ENCODE results near the gene CDK18. TPM values are rescaled to one million over a fixed set of nuclear protein-coding genes. Genes with fewer than 3 reads are reported as not detected.
A peak's percentile ranks its signal among the peaks of the same experiment; 100 is the strongest.

CDK18 gene
- total RNA-seq, 1 donor from 2014 or later = 26.4 TPM

GRCh38 chr1:205568135-205568468, 63.6 kb downstream of the CDK18 start:
- Mint-ChIP-seq H3K36me3 (ENCODE audit: low read depth) (no peaks in the 10 kb centered on the region), H3K9me3 (no peaks in the 10 kb centered on the region), H3K4me3 (no peak overlapping the region), H3K27ac (ENCODE audit: unreplicated experiment) (no peak overlapping the region), H3K27me3 (ENCODE audit: low read depth) (peaks cover 89% of the 10 kb centered on the region), H3K4me1 (no peaks in the 10 kb centered on the region)
- TF ChIP-seq CTCF (conservative IDR thresholded peaks at IDR 0.05) = no peak
- DNase-seq (ENCODE audit: low read depth, low spot score) = no peak

- Mint-ChIP-seq H3K9me3 (no peaks in the 10 kb centered on the region), H3K27me3 (ENCODE audit: low read depth) (peaks cover 89% of the 10 kb centered on the region), H3K4me1 (no peaks in the 10 kb centered on the region), H3K27ac (ENCODE audit: unreplicated experiment) (no peak overlapping the region), H3K36me3 (ENCODE audit: low read depth) (no peaks in the 10 kb centered on the region), H3K4me3 (no peak overlapping the region)
- no peak for DNase-seq (ENCODE audit: low read depth, low spot score)
- peak; percentile 25 for TF ChIP-seq CTCF (conservative IDR thresholded peaks at IDR 0.05)
Observed at GRCh38 chr1:205568469-205569361, 64.2 kb downstream of the CDK18 start.

GRCh38 chr1:205569411-205570172, 65.1 kb downstream of the CDK18 start:
- no peak for TF ChIP-seq CTCF (conservative IDR thresholded peaks at IDR 0.05)
- Mint-ChIP-seq H3K27ac (ENCODE audit: unreplicated experiment) (no peak overlapping the region), H3K4me1 (no peaks in the 10 kb centered on the region), H3K9me3 (no peaks in the 10 kb centered on the region), H3K4me3 (peak overlapping the region; percentile 72), H3K36me3 (ENCODE audit: low read depth) (no peaks in the 10 kb centered on the region), H3K27me3 (ENCODE audit: low read depth) (peaks cover 87% of the 10 kb centered on the region)
- no peak for DNase-seq (ENCODE audit: low read depth, low spot score)

GRCh38 chr1:205570173-205570501, 65.7 kb downstream of the CDK18 start:
- Mint-ChIP-seq H3K4me3 (peak overlapping the region; percentile 72), H3K27ac (ENCODE audit: unreplicated experiment) (no peak overlapping the region), H3K27me3 (ENCODE audit: low read depth) (peaks cover 84% of the 10 kb centered on the region), H3K36me3 (ENCODE audit: low read depth) (no peaks in the 10 kb centered on the region), H3K9me3 (no peaks in the 10 kb centered on the region), H3K4me1 (no peaks in the 10 kb centered on the region)
- no peak for TF ChIP-seq CTCF (conservative IDR thresholded peaks at IDR 0.05)
- DNase-seq (ENCODE audit: low read depth, low spot score) = no peak

- no peaks in the 10 kb centered on the region for H3K4me1 Mint-ChIP-seq
- TF ChIP-seq CTCF (conservative IDR thresholded peaks at IDR 0.05) = no peak
- no peaks in the 10 kb centered on the region for H3K36me3 Mint-ChIP-seq (ENCODE audit: low read depth)
- H3K27me3 Mint-ChIP-seq (ENCODE audit: low read depth) = peaks cover 76% of the 10 kb centered on the region
- H3K9me3 Mint-ChIP-seq = no peaks in the 10 kb centered on the region
- H3K4me3 Mint-ChIP-seq = no peak overlapping the region
- no peak for DNase-seq (ENCODE audit: low read depth, low spot score)
- H3K27ac Mint-ChIP-seq (ENCODE audit: unreplicated experiment) = no peak overlapping the region
Observed at GRCh38 chr1:205570796-205571537, 66.5 kb downstream of the CDK18 start.
